ENCODE data around the gene DAZAP2. TPM values are rescaled to one million over a fixed set of nuclear protein-coding genes. Genes with fewer than 3 reads are reported as not detected.

DAZAP2 gene
- total and polyA plus RNA-seq, 2 of the 13 experiments (the other 11 are each of a cell fraction or from before 2014, with no cell fraction given), result 64.5 to 222 TPM

GRCh38 chr12:51217968-51218606, 20.5 kb upstream of the DAZAP2 start, which contains the start of gene POU6F1 (continued):
- TF ChIP-seq, protein P1, sequence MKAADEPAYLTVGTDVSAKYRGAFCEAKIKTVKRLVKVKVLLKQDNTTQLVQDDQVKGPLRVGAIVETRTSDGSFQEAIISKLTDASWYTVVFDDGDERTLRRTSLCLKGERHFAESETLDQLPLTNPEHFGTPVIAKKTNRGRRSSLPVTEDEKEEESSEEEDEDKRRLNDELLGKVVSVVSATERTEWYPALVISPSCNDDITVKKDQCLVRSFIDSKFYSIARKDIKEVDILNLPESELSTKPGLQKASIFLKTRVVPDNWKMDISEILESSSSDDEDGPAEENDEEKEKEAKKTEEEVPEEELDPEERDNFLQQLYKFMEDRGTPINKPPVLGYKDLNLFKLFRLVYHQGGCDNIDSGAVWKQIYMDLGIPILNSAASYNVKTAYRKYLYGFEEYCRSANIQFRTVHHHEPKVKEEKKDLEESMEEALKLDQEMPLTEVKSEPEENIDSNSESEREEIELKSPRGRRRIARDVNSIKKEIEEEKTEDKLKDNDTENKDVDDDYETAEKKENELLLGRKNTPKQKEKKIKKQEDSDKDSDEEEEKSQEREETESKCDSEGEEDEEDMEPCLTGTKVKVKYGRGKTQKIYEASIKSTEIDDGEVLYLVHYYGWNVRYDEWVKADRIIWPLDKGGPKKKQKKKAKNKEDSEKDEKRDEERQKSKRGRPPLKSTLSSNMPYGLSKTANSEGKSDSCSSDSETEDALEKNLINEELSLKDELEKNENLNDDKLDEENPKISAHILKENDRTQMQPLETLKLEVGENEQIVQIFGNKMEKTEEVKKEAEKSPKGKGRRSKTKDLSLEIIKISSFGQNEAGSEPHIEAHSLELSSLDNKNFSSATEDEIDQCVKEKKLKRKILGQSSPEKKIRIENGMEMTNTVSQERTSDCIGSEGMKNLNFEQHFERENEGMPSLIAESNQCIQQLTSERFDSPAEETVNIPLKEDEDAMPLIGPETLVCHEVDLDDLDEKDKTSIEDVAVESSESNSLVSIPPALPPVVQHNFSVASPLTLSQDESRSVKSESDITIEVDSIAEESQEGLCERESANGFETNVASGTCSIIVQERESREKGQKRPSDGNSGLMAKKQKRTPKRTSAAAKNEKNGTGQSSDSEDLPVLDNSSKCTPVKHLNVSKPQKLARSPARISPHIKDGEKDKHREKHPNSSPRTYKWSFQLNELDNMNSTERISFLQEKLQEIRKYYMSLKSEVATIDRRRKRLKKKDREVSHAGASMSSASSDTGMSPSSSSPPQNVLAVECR (CRISPR knock-in tag; IDR thresholded peaks at IDR 0.05; ENCODE audit: borderline replicate concordance), result peak; percentile 52; the same call in 1 of the 2 replicates
- TF ChIP-seq, protein P2, sequence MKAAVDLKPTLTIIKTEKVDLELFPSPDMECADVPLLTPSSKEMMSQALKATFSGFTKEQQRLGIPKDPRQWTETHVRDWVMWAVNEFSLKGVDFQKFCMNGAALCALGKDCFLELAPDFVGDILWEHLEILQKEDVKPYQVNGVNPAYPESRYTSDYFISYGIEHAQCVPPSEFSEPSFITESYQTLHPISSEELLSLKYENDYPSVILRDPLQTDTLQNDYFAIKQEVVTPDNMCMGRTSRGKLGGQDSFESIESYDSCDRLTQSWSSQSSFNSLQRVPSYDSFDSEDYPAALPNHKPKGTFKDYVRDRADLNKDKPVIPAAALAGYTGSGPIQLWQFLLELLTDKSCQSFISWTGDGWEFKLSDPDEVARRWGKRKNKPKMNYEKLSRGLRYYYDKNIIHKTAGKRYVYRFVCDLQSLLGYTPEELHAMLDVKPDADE (CRISPR knock-in tag; IDR thresholded peaks at IDR 0.05), result no peak
- TF ChIP-seq ZHX2 (IDR thresholded peaks at IDR 0.05; ENCODE audit: low read depth), result no peak
- TF ChIP-seq ZHX2 (CRISPR knock-in tag; IDR thresholded peaks at IDR 0.05; ENCODE audit: borderline replicate concordance), result no peak
- TF ChIP-seq GATAD2A (CRISPR knock-in tag; IDR thresholded peaks at IDR 0.05), result peak; percentile 15; the same call in 1 of the 2 replicates
- TF ChIP-seq ZNF709 (CRISPR knock-in tag; IDR thresholded peaks at IDR 0.05), result no peak
- TF ChIP-seq MED1 (CRISPR knock-in tag; IDR thresholded peaks at IDR 0.05), result 0 out of 2 replicates have a peak, but pooled peaks have one; percentile 15
- TF ChIP-seq KDM5B (CRISPR knock-in tag; IDR thresholded peaks at IDR 0.05; ENCODE audit: borderline replicate concordance), result peak; percentile 50; the same call in 1 of the 2 replicates
- TF ChIP-seq ZNF674 (CRISPR knock-in tag; IDR thresholded peaks at IDR 0.05; ENCODE audit: low read depth), result peak; percentile 76; the same call in 1 of the 2 replicates

Measured in HepG2 (cell line).